Measurements from ENCODE around the gene MEIOSIN.
"Not testable (repeated sequence)": the region's sequence is repeated elsewhere in the genome, so short reads cannot be mapped to it uniquely, and the experiment has no call there.

MEIOSIN gene

GRCh38 chr19:45728683-45729082 lies 4.6 kb upstream of the MEIOSIN start:
- DNase-seq, result not testable (repeated sequence)

- no peak for DNase-seq
These were observed 3.4 kb upstream of the MEIOSIN start for GRCh38 chr19:45729800-45730290.

GRCh38 chr19:45730368-45731288 lies 2.6 kb upstream of the MEIOSIN start, which contains the start of gene FBXO46:
FBXO46 (minus strand) TSS chr19:45730896; CDS start chr19:45713495, 17,401 bp downstream.
- peak; percentile 76 for DNase-seq

GRCh38 chr19:45739498-45740439 lies 6.5 kb downstream of the MEIOSIN start:
- no peak for DNase-seq

DNA sequence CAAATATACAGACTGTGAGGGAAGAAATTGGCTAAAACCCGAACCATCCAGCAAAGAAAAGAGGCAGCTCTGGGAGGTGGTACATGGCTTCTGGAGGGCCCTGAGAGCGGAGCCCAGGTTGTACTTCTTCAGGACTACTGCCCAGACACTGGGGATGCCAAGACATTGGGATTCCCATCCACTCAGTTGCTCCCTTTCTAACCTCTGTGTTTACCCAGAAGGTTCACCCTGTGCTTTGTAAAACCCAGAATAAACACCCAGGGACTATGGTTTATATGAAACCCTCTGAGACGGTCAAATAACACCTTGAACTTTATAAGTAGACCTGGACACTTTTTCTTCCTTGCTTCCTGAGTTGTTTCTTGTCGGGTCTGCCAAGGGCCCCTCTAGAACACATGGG lies 9.7 kb downstream of the MEIOSIN start:
- no peak for DNase-seq

DNA sequence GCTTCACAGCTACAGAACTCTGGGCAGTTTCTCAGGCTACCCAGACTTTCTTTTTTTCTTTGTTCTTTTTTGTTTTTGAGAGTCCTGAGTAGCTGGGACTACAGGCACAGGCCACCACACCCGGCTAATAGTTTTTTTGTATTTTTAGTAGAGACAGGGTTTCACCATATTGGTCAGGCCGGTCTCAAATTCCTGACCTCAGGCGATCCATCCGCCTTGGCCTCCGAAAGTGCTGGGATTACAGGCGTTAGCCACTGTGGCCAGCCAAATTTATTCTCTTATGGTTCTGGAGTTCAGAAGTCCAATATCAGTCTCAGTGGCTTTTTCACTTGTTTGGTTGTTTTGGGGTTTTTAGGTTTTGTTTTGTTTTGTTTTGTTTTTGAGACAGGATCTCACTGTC lies 12.4 kb downstream of the MEIOSIN start:
- no peak for DNase-seq

GRCh38 chr19:45746866-45747265 lies 13.6 kb downstream of the MEIOSIN start:
- no peak for DNase-seq

DNA sequence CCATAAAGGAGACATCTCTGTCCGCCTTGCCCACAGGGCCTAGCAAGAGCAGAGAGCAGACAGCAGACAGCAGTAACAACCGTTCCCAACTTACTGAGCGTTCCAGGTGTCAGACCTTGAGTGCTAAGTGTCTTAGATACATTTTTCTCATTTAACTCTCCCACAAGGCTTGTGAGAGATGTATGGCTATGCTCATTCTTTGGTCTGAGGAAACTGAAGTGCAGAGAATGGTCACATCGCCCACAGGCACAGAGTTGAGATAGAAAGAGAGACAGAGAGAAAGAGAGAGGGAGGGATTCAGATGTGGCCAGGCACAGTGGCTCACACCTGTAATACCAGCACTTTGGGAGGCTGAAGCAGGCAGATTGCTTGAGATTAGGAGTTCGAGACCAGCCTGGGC lies 14.3 kb downstream of the MEIOSIN start:
- DNase-seq, result no peak

- not testable (repeated sequence) for DNase-seq
These were observed 18.2 kb downstream of the MEIOSIN start for GRCh38 chr19:45751483-45751882.

- DNase-seq, result no peak
These were observed 19.4 kb downstream of the MEIOSIN start for GRCh38 chr19:45752639-45753038.

GRCh38 chr19:45753548-45753947 lies 20.3 kb downstream of the MEIOSIN start:
- no peak for DNase-seq

- DNase-seq, result no peak
These were observed 21.1 kb downstream of the MEIOSIN start for GRCh38 chr19:45754323-45754722.

GRCh38 chr19:45757695-45758094 lies 24.5 kb downstream of the MEIOSIN start:
- no peak for DNase-seq

GRCh38 chr19:45758921-45759320 lies 25.7 kb downstream of the MEIOSIN start:
- no peak for DNase-seq

GRCh38 chr19:45761714-45762113 lies 28.5 kb downstream of the MEIOSIN start:
- DNase-seq, result no peak

- no peak for DNase-seq
These were observed 29.8 kb downstream of the MEIOSIN start for GRCh38 chr19:45762870-45763631.

GRCh38 chr19:45763691-45764294 lies 30.6 kb downstream of the MEIOSIN start:
- peak; percentile 18 for DNase-seq

DNA sequence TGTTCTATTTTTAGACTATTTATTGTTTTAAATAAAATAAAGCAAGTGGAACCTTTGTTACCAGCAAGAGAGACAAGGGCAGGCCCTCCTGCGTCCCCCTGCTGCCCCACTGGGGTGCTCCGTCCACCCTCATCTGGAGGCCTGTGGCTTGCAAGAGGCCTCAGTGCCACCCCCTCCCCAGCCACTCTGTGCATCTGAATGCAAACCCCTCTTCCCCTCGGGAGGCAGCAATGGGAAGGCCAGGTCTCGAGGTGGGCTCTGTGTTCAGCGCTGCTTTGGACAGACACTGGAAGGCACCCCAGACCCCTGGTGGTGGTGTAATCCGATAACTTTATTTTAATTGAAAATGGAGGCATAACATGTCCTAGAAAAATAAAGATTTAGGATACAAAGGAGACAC lies 31.2 kb downstream of the MEIOSIN start:
- DNase-seq, result peak; percentile 21

- peak; percentile 14 for DNase-seq
These were observed 31.9 kb downstream of the MEIOSIN start for GRCh38 chr19:45764945-45765701.

DNA sequence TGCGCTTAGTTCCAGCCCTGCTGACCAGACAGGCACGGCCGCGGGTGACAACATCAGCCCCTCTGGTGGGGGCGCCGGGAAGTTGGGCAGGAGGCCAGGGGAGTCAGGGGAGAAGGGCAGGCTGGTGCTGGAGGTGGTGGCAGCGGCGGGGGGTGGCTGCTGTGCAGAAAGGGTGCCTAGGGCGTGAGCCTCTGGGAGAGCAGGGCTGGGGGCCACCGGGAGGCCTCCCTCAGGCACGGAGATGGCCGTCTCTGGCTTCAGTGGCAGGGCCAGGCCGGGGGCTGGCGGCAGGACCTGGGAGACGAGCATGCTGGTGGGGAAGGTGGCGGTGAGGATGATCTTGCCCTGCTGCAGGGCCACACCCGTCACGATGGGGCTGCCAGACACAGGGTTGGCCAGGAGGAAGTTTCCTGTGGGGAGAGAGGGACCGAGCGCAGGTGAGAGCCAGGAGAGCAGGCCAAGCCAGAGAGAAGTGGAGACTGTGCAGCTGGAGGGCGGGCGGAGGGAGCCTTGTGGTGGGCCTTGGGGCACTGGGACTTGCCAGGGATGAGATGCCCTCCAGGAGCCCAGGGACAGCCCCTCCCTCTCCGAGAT lies 32.6 kb downstream of the MEIOSIN start:
- peak; percentile 13 for DNase-seq
